GM18870 (cell line): ENCODE data around the gene NKX2-8.
"Not testable (repeated sequence)": the region's sequence is repeated elsewhere in the genome, so short reads cannot be mapped to it uniquely, and the experiment has no call there.

Experiments
- ATAC-seq: cut with Tn5 transposase; IDR thresholded peaks from one replicate; pipeline ENCODE4 v1.9.1; 2021; ENCODE audit warnings: moderate library complexity; ENCODE audit not compliant: unreplicated experiment

The NKX2-8 gene

DNA sequence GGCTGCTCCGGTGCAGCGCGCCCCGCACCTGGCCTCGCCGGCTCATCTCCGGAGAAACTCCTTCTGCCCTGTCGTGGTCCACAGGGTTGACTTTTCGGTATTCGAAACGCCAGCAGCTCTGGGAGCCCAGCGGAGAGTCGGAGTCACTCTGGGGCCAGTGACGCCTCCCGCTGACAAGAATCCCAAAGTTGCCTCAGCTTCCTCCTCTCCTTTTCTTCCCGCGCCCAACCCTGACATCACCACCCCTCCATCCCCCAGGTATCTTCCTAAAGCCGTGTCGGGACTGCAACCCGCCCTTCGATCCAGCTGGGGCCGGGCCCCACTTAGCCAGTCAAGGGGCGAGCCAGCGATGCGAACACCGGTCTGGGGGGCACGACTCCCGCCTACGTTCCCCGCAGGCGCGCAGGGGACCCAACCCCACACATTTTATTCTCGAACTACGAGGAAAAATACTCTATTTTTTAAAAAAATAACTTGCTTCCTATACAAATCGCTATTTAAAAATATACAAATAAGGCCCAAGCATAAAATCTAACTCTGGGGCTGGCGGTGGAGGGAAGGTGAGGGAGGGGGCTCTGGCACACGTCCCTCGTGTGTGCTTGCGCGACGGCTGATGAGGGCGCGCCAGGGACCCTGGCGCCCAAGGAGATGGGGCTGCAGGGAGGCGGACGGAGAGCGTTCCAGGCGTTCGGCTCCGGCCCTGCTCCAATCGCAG lies 2.1 kb downstream of the NKX2-8 start:
- no peak for ATAC-seq

- no peak for ATAC-seq
These were observed 2.8 kb downstream of the NKX2-8 start for GRCh38 chr14:36579573-36580140.

DNA sequence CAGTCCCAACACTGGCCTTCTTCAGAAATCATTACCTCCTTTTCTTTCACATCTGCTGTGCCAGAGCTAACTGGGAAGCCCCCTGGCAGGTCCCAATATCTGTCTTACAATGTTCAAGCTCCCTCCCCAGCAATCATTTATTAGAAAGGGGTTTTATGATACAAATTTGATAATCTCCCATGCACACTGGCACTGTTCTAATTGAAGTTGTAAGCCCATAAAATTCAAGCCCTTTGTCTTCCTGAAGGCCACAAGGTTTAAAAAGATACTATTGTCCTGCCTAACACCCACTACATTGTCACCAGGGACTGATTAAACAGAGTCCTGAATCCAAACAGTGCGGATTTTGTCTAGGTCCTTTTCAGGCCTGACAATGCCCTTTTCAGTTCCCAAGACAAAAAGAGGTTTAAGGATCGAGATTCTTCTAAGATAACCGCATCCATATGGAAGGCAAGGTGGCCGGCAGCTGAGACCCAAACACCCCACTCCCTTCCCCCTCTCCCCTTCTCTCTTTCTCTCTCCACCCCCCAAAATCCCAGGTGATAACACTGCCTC lies 3.3 kb downstream of the NKX2-8 start:
- no peak for ATAC-seq

DNA sequence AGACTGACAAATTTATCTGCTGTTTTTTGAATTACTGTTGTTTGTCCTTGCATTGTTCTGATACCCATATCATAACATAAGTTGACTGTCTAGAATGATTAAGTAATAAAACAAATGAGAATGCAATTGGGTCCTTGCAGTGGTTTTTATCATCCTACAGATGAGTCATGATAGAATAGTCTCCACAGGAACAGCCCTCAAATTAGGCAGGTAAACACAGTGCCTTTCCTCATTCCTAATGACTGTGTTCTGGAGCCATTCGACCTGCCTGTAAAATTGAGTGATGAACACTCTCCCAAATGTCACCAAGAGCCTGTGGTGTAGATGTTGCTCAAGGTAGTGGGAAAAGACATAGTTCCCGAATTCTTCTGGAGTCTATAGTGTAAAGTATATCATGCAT lies 12.3 kb downstream of the NKX2-8 start:
- ATAC-seq: no peak

DNA sequence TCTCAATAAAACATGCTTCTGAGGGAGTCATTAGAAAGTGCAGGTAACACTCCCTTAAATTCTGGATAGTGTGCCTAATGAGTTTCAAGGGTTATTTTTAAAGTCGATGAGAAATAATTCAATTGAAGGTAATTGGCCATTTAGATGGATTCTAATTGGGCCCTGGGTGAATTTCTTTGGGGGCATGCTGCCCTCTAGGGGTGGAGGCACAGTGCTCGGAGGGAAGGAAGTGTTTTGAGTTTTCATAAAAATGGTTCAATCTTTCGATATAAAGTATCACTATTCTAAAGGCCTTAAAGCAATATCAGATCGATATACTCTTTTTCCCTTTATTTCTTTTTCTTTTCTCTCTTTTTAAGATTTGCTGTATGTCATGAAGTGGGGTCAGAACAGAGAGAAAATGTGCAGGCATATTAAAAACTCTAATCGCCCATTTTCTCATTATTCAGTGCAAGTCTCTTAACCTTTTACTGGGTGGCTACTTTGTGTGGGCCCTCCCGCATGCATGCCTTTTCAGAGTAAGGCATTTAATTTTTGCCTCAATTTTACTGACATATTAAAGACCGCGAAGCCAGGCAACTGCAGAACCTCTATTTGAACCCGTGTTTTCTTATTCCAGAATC lies 25.5 kb downstream of the NKX2-8 start:
- ATAC-seq: no peak

GRCh38 chr14:36555998-36556743 lies 26.2 kb downstream of the NKX2-8 start:
- ATAC-seq: no peak

- ATAC-seq: no peak
These were observed 28.7 kb downstream of the NKX2-8 start for GRCh38 chr14:36553656-36554260.

GRCh38 chr14:36550899-36551298 lies 31.5 kb downstream of the NKX2-8 start:
- ATAC-seq: no peak

DNA sequence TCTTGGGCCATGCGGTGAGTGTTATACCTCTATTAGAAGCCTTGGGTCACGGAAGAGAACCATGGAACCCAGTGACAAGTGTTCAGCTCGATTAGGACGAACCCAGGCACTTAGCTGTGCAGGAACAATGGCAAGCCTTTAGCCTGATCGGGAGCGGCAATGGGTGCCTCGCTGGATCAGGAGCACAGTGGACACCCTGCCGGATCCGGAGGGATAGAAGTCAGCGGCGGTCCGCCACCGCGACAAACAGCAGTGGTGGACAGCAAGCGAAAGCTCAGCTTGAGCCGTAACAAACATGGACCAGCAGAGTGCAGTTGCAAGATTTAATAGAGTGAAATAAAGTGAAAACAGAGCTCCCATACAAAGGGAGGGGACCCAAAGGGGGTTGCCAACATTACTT lies 38.1 kb downstream of the NKX2-8 start:
- not testable (repeated sequence) for ATAC-seq

DNA sequence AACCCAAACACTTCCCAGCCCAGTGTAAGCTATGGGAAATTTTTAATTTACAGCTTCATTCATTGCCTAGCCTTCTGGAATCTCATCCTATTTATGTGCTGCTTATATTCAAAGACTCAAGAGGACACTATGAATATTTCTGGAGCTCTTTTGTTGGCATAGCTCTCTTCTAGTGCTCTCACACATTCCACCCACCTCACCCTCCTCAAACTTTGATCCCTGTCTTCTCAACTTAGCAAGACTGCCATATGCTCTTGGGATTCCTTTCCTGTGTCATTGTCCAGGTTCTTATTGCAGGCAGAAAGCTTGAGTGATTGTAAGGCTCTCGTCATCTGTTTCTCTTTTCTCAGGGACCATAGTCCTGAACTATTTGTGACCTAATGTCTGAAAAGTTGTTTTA lies 44.4 kb downstream of the NKX2-8 start:
- ATAC-seq: no peak
